Parathyroid adenoma (tissue), 2 donors: ENCODE results near the gene SPECC1.
A peak's percentile ranks its signal among the peaks of the same experiment; 100 is the strongest.
"Not testable (repeated sequence)": the region's sequence is repeated elsewhere in the genome, so short reads cannot be mapped to it uniquely, and the experiment has no call there.

Experiments used
- H2AFZ ChIP-seq: fragments of 300-600 bp; sonication (generic); one replicate; pipeline ENCODE4 v1.7.0; 2017; ENCODE audit warnings: antibody characterized with exemption, mild to moderate bottlenecking
- H3K27ac ChIP-seq: fragments of 300-600 bp; sonication (generic); one replicate; pipeline ENCODE4 v1.7.0; 2017
- H3K27me3 ChIP-seq: fragments of 300-600 bp; sonication (generic); one replicate; pipeline ENCODE4 v1.7.0; 2017; ENCODE audit warnings: low read length; ENCODE audit not compliant: control insufficient read depth, insufficient read depth
- H3K36me3 ChIP-seq: fragments of 300-600 bp; sonication (generic); one replicate; pipeline ENCODE4 v1.7.0; 2017; ENCODE audit warnings: low read length; ENCODE audit not compliant: control insufficient read depth, insufficient read depth
- H3K4me1 ChIP-seq: fragments of 300-600 bp; sonication (generic); one replicate; pipeline ENCODE4 v1.7.0; 2017; ENCODE audit warnings: control low read depth
- H3K4me2 ChIP-seq: fragments of 300-600 bp; sonication (generic); one replicate; pipeline ENCODE4 v1.7.0; 2017; ENCODE audit warnings: low read length
- H3K4me3 ChIP-seq: fragments of 300-600 bp; sonication (generic); one replicate; pipeline ENCODE4 v1.7.0; 2017; ENCODE audit warnings: low read depth, low read length
- H3K79me2 ChIP-seq: fragments of 300-600 bp; sonication (generic); one replicate; pipeline ENCODE4 v1.7.0; 2017; ENCODE audit warnings: control low read depth
- H3K9ac ChIP-seq: fragments of 300-600 bp; sonication (generic); one replicate; pipeline ENCODE4 v1.7.0; 2017; ENCODE audit warnings: mild to moderate bottlenecking
- H3K9me3 ChIP-seq: fragments of 300-600 bp; sonication (generic); one replicate; pipeline ENCODE4 v1.7.0; 2017; ENCODE audit warnings: low read length; ENCODE audit not compliant: control insufficient read depth
- TF ChIP-seq, protein P1 (sequence below): fragments of 300-600 bp; sonication (generic); IDR thresholded peaks from one replicate; pipeline ENCODE4 v1.7.0; 2017; ENCODE audit warnings: antibody characterized with exemption, mild to moderate bottlenecking
- donor health status: primary hyperparathyroidism.

SPECC1 gene

DNA sequence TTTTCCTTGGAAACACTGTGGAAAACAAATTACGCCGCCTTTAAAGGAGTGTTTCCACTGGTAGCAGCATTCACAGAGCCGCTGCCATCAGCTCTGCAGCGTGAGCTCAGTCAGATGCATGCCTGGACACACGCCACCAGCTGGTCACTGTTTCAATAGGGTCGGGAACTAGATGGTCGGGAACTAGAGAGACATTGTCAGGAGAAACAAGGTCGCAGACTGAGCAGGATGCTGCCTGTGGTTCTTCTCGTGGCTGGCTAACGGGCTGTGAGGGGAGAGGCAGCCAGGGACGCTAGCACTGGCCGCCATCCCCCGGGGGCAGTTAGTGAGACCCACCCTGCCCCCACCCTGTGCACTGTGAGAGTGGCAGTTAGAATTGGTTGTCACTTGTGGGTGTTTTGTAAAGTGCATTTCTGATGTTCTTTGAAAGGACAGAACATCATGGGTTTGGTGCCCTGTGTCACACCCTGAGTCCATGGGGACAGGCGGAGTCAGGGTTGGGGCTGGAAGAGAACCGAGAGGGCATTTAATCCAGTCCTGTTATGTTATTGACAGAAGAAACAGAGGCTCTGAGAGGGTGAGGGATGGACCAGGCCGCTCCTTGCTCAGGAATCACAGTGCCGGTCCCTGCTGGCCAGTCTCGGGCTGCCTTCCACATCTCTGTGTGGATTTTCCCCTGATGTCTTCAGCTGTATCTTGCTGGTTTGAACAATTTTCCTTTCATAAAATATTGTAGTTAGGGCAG is 86.3 kb downstream of the SPECC1 start:
- Histone ChIP-seq H3K4me3 (no peak overlapping the region), H3K79me2 (no peaks in the 10 kb centered on the region), H3K9ac (no peak overlapping the region), H3K4me1 (peaks cover 11% of the 10 kb centered on the region), H2AFZ (peak overlapping the region; percentile 19), H3K36me3 (no peaks in the 10 kb centered on the region), H3K27me3 (no peaks in the 10 kb centered on the region), H3K9me3 (no peaks in the 10 kb centered on the region), H3K4me2 (no peak overlapping the region), H3K27ac (peak overlapping the region; percentile 22)
- TF ChIP-seq, protein P1, sequence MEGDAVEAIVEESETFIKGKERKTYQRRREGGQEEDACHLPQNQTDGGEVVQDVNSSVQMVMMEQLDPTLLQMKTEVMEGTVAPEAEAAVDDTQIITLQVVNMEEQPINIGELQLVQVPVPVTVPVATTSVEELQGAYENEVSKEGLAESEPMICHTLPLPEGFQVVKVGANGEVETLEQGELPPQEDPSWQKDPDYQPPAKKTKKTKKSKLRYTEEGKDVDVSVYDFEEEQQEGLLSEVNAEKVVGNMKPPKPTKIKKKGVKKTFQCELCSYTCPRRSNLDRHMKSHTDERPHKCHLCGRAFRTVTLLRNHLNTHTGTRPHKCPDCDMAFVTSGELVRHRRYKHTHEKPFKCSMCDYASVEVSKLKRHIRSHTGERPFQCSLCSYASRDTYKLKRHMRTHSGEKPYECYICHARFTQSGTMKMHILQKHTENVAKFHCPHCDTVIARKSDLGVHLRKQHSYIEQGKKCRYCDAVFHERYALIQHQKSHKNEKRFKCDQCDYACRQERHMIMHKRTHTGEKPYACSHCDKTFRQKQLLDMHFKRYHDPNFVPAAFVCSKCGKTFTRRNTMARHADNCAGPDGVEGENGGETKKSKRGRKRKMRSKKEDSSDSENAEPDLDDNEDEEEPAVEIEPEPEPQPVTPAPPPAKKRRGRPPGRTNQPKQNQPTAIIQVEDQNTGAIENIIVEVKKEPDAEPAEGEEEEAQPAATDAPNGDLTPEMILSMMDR = peak; percentile 38

DNA sequence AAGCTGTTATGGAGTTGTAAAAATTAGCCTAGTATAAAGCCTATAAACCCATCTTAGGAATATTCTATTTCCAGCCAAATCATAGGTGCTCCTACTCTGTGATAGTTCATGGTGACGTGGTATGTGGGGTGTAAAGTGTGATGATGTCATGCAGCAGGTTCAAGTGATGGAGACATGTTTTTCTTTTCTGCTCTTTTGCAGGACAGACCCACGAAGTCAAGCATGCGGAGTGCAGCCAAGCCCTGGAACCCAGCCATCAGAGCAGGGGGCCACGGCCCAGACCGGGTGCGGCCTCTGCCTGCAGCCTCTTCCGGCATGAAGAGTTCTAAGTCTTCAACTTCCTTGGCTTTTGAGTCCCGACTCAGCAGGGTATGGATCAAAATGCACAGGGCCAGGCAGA is 87.3 kb downstream of the SPECC1 start:
- Histone ChIP-seq H3K9ac (no peak overlapping the region), H3K4me3 (no peak overlapping the region), H2AFZ (no peak overlapping the region), H3K27me3 (no peaks in the 10 kb centered on the region), H3K4me1 (peaks cover 11% of the 10 kb centered on the region), H3K36me3 (no peaks in the 10 kb centered on the region), H3K9me3 (no peaks in the 10 kb centered on the region), H3K79me2 (no peaks in the 10 kb centered on the region), H3K27ac (no peak overlapping the region), H3K4me2 (no peak overlapping the region)
- TF ChIP-seq, protein P1 = no peak

DNA sequence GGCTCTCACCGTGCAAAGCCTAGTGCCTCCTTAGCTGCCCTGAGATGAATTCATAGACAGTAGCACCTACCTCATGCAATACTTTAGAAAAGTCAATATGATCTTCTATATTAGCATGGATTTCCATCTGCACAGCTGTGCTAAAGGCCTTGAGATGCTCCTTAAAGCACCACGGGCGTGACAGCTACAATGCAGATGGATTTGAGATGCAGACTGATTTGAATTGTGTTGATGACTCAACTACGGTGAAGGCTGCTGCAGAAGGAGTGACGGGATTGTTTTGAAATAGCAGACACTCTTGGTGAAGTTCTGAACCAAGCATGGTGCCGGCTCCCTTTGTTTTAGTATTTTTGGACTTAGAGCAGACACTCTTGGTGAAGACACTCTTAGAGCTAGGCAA is 88.2 kb downstream of the SPECC1 start:
- H3K9me3 ChIP-seq = no peaks in the 10 kb centered on the region
- H3K4me3 ChIP-seq = no peak overlapping the region
- TF ChIP-seq, protein P1 = no peak
- no peaks in the 10 kb centered on the region for H3K27me3 ChIP-seq
- H2AFZ ChIP-seq = no peak overlapping the region
- no peaks in the 10 kb centered on the region for H3K36me3 ChIP-seq
- no peak overlapping the region for H3K27ac ChIP-seq
- H3K4me1 ChIP-seq = peaks cover 11% of the 10 kb centered on the region
- H3K79me2 ChIP-seq = no peaks in the 10 kb centered on the region
- no peak overlapping the region for H3K4me2 ChIP-seq
- H3K9ac ChIP-seq = no peak overlapping the region

DNA sequence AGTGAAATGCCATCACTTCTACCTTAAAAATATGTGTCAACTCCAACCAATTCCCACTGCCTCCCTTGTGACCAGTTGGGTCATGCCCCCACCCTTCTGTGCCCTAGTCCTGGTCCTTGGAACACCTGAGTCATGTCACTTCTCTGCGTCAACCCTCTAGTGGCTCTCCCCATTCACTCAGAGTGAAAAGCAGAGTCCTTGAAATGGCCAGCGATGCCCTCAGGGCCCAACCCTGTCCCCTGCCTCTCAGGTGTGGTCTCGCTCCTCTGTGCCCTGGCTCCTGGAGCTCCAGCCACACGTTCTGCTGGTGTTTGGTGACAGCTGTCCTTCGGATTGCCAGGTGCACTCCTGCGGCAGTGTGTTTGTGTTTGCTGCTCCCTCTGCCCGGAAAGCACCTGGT is 89.2 kb downstream of the SPECC1 start:
- H3K4me2 ChIP-seq = no peak overlapping the region
- no peak overlapping the region for H3K4me3 ChIP-seq
- peaks cover 2% of the 10 kb centered on the region for H3K4me1 ChIP-seq
- H3K27me3 ChIP-seq = no peaks in the 10 kb centered on the region
- H3K9me3 ChIP-seq = no peaks in the 10 kb centered on the region
- H3K79me2 ChIP-seq = no peaks in the 10 kb centered on the region
- H3K9ac ChIP-seq = no peak overlapping the region
- no peaks in the 10 kb centered on the region for H3K36me3 ChIP-seq
- no peak overlapping the region for H2AFZ ChIP-seq
- TF ChIP-seq, protein P1 = no peak
- no peak overlapping the region for H3K27ac ChIP-seq

DNA sequence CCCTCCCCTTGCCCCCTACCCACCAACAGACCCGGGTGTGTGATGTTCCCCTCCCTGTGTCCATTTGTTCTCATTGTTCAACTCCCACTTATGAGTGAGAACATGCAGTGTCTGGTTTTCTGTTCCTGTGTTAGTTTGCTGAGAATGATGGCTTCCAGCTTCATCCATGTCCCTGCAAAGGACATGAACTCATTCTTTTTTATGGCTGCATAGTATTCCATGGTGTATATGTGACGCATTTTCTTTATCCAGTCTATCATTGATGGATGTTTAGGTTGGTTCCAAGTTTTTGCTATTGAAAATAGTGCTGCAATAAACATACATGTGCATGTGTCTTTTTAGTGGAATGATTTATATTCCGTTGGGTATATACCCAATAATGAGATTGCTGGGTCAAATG is 91.6 kb downstream of the SPECC1 start:
- not testable (repeated sequence) for H3K36me3 ChIP-seq, H3K4me1 ChIP-seq, H3K4me2 ChIP-seq

More for the DNA sequence above, 91.6 kb downstream of the SPECC1 start:
- H2AFZ ChIP-seq, H3K79me2 ChIP-seq, H3K27me3 ChIP-seq, H3K27ac ChIP-seq, H3K4me3 ChIP-seq, H3K9ac ChIP-seq, H3K9me3 ChIP-seq: not testable (repeated sequence)
